BJ (cell line): Measurements from ENCODE around the gene EIF3F. TPM values are rescaled to one million over a fixed set of nuclear protein-coding genes. Genes with fewer than 3 reads are reported as not detected.

Experiments used
- CTCF ChIA-PET: fragments of 350-600 bp; formaldehyde crosslinking; extraction: SDS; loops from one replicate; lab custom pipeline; 2021; ENCODE audit warnings: antibody characterized with exemption, inconsistent platforms; lab: Yijun Ruan, JAX
- POLR2A ChIA-PET: fragments of 300-600 bp; sonication (Branson Sonifier 250); formaldehyde crosslinking; extraction: SDS; loops from one replicate; lab custom pipeline; 2021; ENCODE audit warnings: antibody characterized with exemption; lab: Charles Lee
- DNase-seq: peaks from one replicate; pipeline ENCODE4 v3.0.0-alpha.2; 2011; ENCODE audit warnings: low read depth
- H3K27me3 ChIP-seq: 2 replicates; pipeline ENCODE4 v1.6.0; 2011; ENCODE audit warnings: low read length; ENCODE audit not compliant: control insufficient read depth, insufficient read depth
- H3K36me3 ChIP-seq: 2 replicates; pipeline ENCODE4 v1.5.1; 2011; ENCODE audit warnings: low read length; ENCODE audit not compliant: control insufficient read depth, insufficient read depth
- H3K4me3 ChIP-seq: 2 replicates; pipeline ENCODE4 v1.5.1; 2011; ENCODE audit warnings: low read depth, mild to moderate bottlenecking, control low read depth, low read length
- CTCF ChIP-seq: IDR thresholded peaks from 2 replicates; pipeline ENCODE4 v1.5.1; 2011; ENCODE audit warnings: low read depth, mild to moderate bottlenecking, control low read depth, inconsistent platforms, low read length, moderate library complexity; ENCODE audit not compliant: insufficient read depth
- polyA plus RNA-seq: library from polyadenylated mRNA; depleted of rRNA; stranded (reverse); fragments of >200 nt; gene quantifications from 2 replicates; pipeline ENCODE4 v1.2.3, GENCODE V29; 2011

Gene EIF3F
- polyA plus RNA-seq, 1 experiment, result 218 TPM

GRCh38 chr11:8008212-8008611 lies 21.1 kb downstream of the EIF3F start:
- no peak for TF ChIP-seq CTCF
- Histone ChIP-seq H3K36me3 (no peaks in the 10 kb centered on the region), H3K27me3 (no peaks in the 10 kb centered on the region), H3K4me3 (no peak overlapping the region)
- no peak for DNase-seq
- POLR2A ChIA-PET, result no interaction called here
- CTCF ChIA-PET, result interaction anchor here (1.0 to 16.2 kb wide), 5 partner anchors 9 to 256 kb away, joined by 3 to 710 read pairs (median 10); partner anchors contain the start of gene LMO1

- no peaks in the 10 kb centered on the region for H3K27me3 ChIP-seq
- ChIA-PET CTCF (interaction anchor here (0.6 to 16.2 kb wide), 4 partner anchors 8 to 113 kb away, joined by 3 to 710 read pairs (median 10); no protein-coding TSS in a partner anchor), POLR2A (no interaction called here)
- DNase-seq, result no peak
- H3K4me3 ChIP-seq, result no peak overlapping the region
- TF ChIP-seq CTCF, result no peak
- no peaks in the 10 kb centered on the region for H3K36me3 ChIP-seq
Observed at GRCh38 chr11:8009856-8010255, 22.7 kb downstream of the EIF3F start.

GRCh38 chr11:8011371-8011770 lies 24.2 kb downstream of the EIF3F start:
- POLR2A ChIA-PET, result no interaction called here
- CTCF ChIA-PET, result interaction anchor here (1.0 to 16.2 kb wide), 7 partner anchors 11 to 84 kb away, joined by 3 to 710 read pairs (median 4); no protein-coding TSS in a partner anchor
- TF ChIP-seq CTCF, result no peak
- H3K36me3 ChIP-seq, result no peaks in the 10 kb centered on the region
- DNase-seq, result no peak
- no peaks in the 10 kb centered on the region for H3K27me3 ChIP-seq
- no peak overlapping the region for H3K4me3 ChIP-seq

GRCh38 chr11:8011981-8012444 lies 24.9 kb downstream of the EIF3F start:
- TF ChIP-seq CTCF, result no peak
- DNase-seq, result peak; percentile 76
- Histone ChIP-seq H3K4me3 (no peak overlapping the region), H3K36me3 (no peaks in the 10 kb centered on the region), H3K27me3 (no peaks in the 10 kb centered on the region)
- CTCF ChIA-PET, result interaction anchor here (1.0 to 16.2 kb wide), 7 partner anchors 9 to 83 kb away, joined by 3 to 710 read pairs (median 4); no protein-coding TSS in a partner anchor
- POLR2A ChIA-PET, result no interaction called here

- ChIA-PET POLR2A (no interaction called here), CTCF (interaction anchor here (1.6 to 7.0 kb wide), 4 partner anchors 7 to 85 kb away, joined by 4 to 60 read pairs (median 38); no protein-coding TSS in a partner anchor)
- Histone ChIP-seq H3K36me3 (no peaks in the 10 kb centered on the region), H3K4me3 (no peak overlapping the region), H3K27me3 (no peaks in the 10 kb centered on the region)
- no peak for DNase-seq
- TF ChIP-seq CTCF, result no peak
Observed at GRCh38 chr11:8013833-8014232, 26.7 kb downstream of the EIF3F start.
